CD8-positive, alpha-beta memory T cell (primary cell): Measurements from ENCODE around the gene TGFBI. TPM values are rescaled to one million over a fixed set of nuclear protein-coding genes. Genes with fewer than 3 reads are reported as not detected.

Source experiments
- CTCF ChIA-PET: fragments of 350-600 bp; sonication (Branson Sonifier 250); formaldehyde crosslinking; loops from one replicate; lab custom pipeline; 2021; ENCODE audit warnings: antibody characterized with exemption; lab: Charles Lee
- POLR2A ChIA-PET: fragments of 350-600 bp; sonication (Branson Sonifier 250); formaldehyde crosslinking; loops from one replicate; lab custom pipeline; 2021; ENCODE audit warnings: antibody characterized with exemption; lab: Charles Lee
- DNase-seq, 5 donors: peaks; one replicate each; pipeline versions ENCODE4 v3.0.0 to v3.0.0-alpha.2; 2020 to 2022; ENCODE audit warnings: mixed read lengths in 1 of 5
- H3K27ac ChIP-seq: one replicate; pipeline ENCODE4 v1.7.0; 2013; ENCODE audit warnings: low read depth, mild to moderate bottlenecking, low read length, moderate library complexity
- H3K27me3 ChIP-seq: 2 replicates; pipeline ENCODE4 v1.7.0; 2013; ENCODE audit warnings: low read length, mild to moderate bottlenecking; ENCODE audit not compliant: insufficient read depth, poor library complexity, severe bottlenecking
- H3K36me3 ChIP-seq: 2 replicates; pipeline ENCODE4 v1.7.0; 2013; ENCODE audit warnings: mild to moderate bottlenecking, low read length, moderate library complexity; ENCODE audit not compliant: insufficient read depth
- H3K4me1 ChIP-seq: 2 replicates; pipeline ENCODE4 v1.7.0; 2013; ENCODE audit warnings: mild to moderate bottlenecking, low read length, moderate library complexity; ENCODE audit not compliant: insufficient read depth
- H3K4me3 ChIP-seq: 2 replicates; pipeline ENCODE4 v1.7.0; 2013; ENCODE audit warnings: mild to moderate bottlenecking, low read length
- H3K9me3 ChIP-seq: 2 replicates; pipeline ENCODE4 v1.7.0; 2013; ENCODE audit warnings: mild to moderate bottlenecking, low read length
- H3K27ac Mint-ChIP-seq, 8 donors: one replicate each; pipeline ENCODE4 v1.8.0; 2020 to 2021; ENCODE audit warnings: mixed read lengths in 8 of 8, mild to moderate bottlenecking in 6 of 8, inconsistent platforms in 3 of 8, moderate library complexity in 3 of 8
- H3K27me3 Mint-ChIP-seq, 2 donors: one replicate each; pipeline ENCODE4 v1.8.0; 2020 to 2021; ENCODE audit warnings: mixed read lengths in 2 of 2, mild to moderate bottlenecking in 1 of 2, moderate library complexity in 1 of 2
- H3K36me3 Mint-ChIP-seq, 3 donors: one replicate each; pipeline ENCODE4 v1.8.0; 2020 to 2021; ENCODE audit warnings: mixed read lengths in 3 of 3, inconsistent platforms in 1 of 3, mild to moderate bottlenecking in 1 of 3
- H3K4me1 Mint-ChIP-seq, 3 donors: one replicate each; pipeline ENCODE4 v1.8.0; 2020 to 2021; ENCODE audit warnings: mixed read lengths in 3 of 3, inconsistent platforms in 1 of 3, mild to moderate bottlenecking in 1 of 3
- H3K4me3 Mint-ChIP-seq, 7 donors: one replicate each; pipeline ENCODE4 v1.8.0; 2020 to 2021; ENCODE audit warnings: mixed read lengths in 7 of 7, mild to moderate bottlenecking in 6 of 7, moderate library complexity in 4 of 7, inconsistent platforms in 2 of 7
- H3K9me3 Mint-ChIP-seq, 5 donors: one replicate each; pipeline ENCODE4 v1.8.0; 2020 to 2022; ENCODE audit warnings: mixed read lengths in 5 of 5, mild to moderate bottlenecking in 3 of 5, moderate library complexity in 2 of 5, inconsistent platforms in 1 of 5
- polyA plus RNA-seq: library from polyadenylated mRNA; unstranded; fragments of 300-500 nt; fragmentation: Illumina TruSeq; gene quantifications from one replicate; pipeline ENCODE4 v1.2.3, GENCODE V29; 2021
- total RNA-seq, 2 experiments: library from RNA; stranded (reverse); gene quantifications; one replicate each; pipeline ENCODE4 v1.2.3, GENCODE V29; 2021

The TGFBI gene
- total and polyA plus RNA-seq, 3 experiments from 2014 or later = 4.9 to 9.2 (median 8.8) TPM

- Histone ChIP-seq H3K9me3 (no peaks in the 10 kb centered on the region), H3K4me3 (no peak overlapping the region), H3K4me1 (no peaks in the 10 kb centered on the region), H3K27me3 (no peaks in the 10 kb centered on the region), H3K36me3 (no peaks in the 10 kb centered on the region), H3K27ac (no peak overlapping the region)
- no peak for DNase-seq
- CTCF ChIA-PET = no interaction called here
- Mint-ChIP-seq H3K4me1 (no peaks in the 10 kb centered on the region), H3K27ac (no peak overlapping the region), H3K27me3 (peaks cover 1 to 21% of the 10 kb centered on the region in 2 donors), H3K9me3 (no peaks in the 10 kb centered on the region), H3K4me3 (no peak overlapping the region), H3K36me3 (no peaks in the 10 kb centered on the region)
- POLR2A ChIA-PET = no interaction called here
Measured at GRCh38 chr5:135989686-135990085, 39.1 kb upstream of the TGFBI start.

GRCh38 chr5:135990528-135991255 is 38.1 kb upstream of the TGFBI start:
- CTCF ChIA-PET = no interaction called here

GRCh38 chr5:135991429-135991828 is 37.4 kb upstream of the TGFBI start:
- ChIA-PET CTCF (no interaction called here), POLR2A (no interaction called here)
- no peaks in the 10 kb centered on the region for H3K27me3 ChIP-seq
- H3K4me3 ChIP-seq = no peak overlapping the region
- no peak for DNase-seq
- Mint-ChIP-seq H3K4me3 (no peak overlapping the region), H3K27me3 (peaks cover 6 to 15% of the 10 kb centered on the region in 2 donors), H3K4me1 (no peaks in the 10 kb centered on the region), H3K36me3 (no peaks in the 10 kb centered on the region), H3K9me3 (peaks cover 0 to 3% (median 0%) of the 10 kb centered on the region in 5 donors), H3K27ac (no peak overlapping the region)
- no peak overlapping the region for H3K27ac ChIP-seq
- no peaks in the 10 kb centered on the region for H3K4me1 ChIP-seq
- H3K36me3 ChIP-seq = no peaks in the 10 kb centered on the region
- no peaks in the 10 kb centered on the region for H3K9me3 ChIP-seq

More at GRCh38 chr5:135990528-135991255, 38.1 kb upstream of the TGFBI start:
- Histone ChIP-seq H3K27me3 (no peaks in the 10 kb centered on the region), H3K4me1 (no peaks in the 10 kb centered on the region), H3K27ac (no peak overlapping the region), H3K9me3 (no peaks in the 10 kb centered on the region), H3K36me3 (no peaks in the 10 kb centered on the region), H3K4me3 (no peak overlapping the region)
- POLR2A ChIA-PET = no interaction called here
- H3K4me3 Mint-ChIP-seq = no peak overlapping the region
- H3K4me1 Mint-ChIP-seq = no peaks in the 10 kb centered on the region
- H3K27ac Mint-ChIP-seq = no peak overlapping the region
- H3K9me3 Mint-ChIP-seq = no peaks in the 10 kb centered on the region
- peaks cover 4 to 21% of the 10 kb centered on the region in 2 donors for H3K27me3 Mint-ChIP-seq
- DNase-seq = no peak
- H3K36me3 Mint-ChIP-seq = no peaks in the 10 kb centered on the region

GRCh38 chr5:135993335-135993879 is 35.4 kb upstream of the TGFBI start:
- ChIA-PET POLR2A (no interaction called here), CTCF (no interaction called here)
- no peaks in the 10 kb centered on the region for H3K4me1 Mint-ChIP-seq
- no peak overlapping the region for H3K4me3 Mint-ChIP-seq
- no peaks in the 10 kb centered on the region for H3K27me3 ChIP-seq
- peaks cover 6 to 17% of the 10 kb centered on the region in 2 donors for H3K27me3 Mint-ChIP-seq
- H3K27ac ChIP-seq = no peak overlapping the region
- no peak overlapping the region for H3K27ac Mint-ChIP-seq
- no peak overlapping the region for H3K4me3 ChIP-seq
- no peaks in the 10 kb centered on the region for H3K4me1 ChIP-seq
- no peaks in the 10 kb centered on the region for H3K36me3 ChIP-seq
- H3K9me3 ChIP-seq = no peaks in the 10 kb centered on the region
- H3K36me3 Mint-ChIP-seq = no peaks in the 10 kb centered on the region
- DNase-seq = no peak
- peaks cover 0 to 3% (median 0%) of the 10 kb centered on the region in 5 donors for H3K9me3 Mint-ChIP-seq

GRCh38 chr5:135993880-135994636 is 34.7 kb upstream of the TGFBI start:
- Histone ChIP-seq H3K4me1 (no peaks in the 10 kb centered on the region), H3K4me3 (no peak overlapping the region), H3K27me3 (no peaks in the 10 kb centered on the region), H3K36me3 (no peaks in the 10 kb centered on the region), H3K27ac (no peak overlapping the region), H3K9me3 (no peaks in the 10 kb centered on the region)
- H3K4me3 Mint-ChIP-seq = no peak overlapping the region
- ChIA-PET CTCF (no interaction called here), POLR2A (no interaction called here)
- H3K9me3 Mint-ChIP-seq = peaks cover 0 to 3% (median 0%) of the 10 kb centered on the region in 5 donors
- H3K27me3 Mint-ChIP-seq = peaks cover 6 to 15% of the 10 kb centered on the region in 2 donors
- no peaks in the 10 kb centered on the region for H3K36me3 Mint-ChIP-seq
- H3K4me1 Mint-ChIP-seq = no peaks in the 10 kb centered on the region
- no peak overlapping the region for H3K27ac Mint-ChIP-seq
- no peak for DNase-seq

GRCh38 chr5:135995976-135996375 is 32.8 kb upstream of the TGFBI start:
- Mint-ChIP-seq H3K36me3 (no peaks in the 10 kb centered on the region), H3K27ac (no peak overlapping the region), H3K4me3 (no peak overlapping the region), H3K9me3 (peaks cover 0 to 3% (median 0%) of the 10 kb centered on the region in 5 donors), H3K4me1 (no peaks in the 10 kb centered on the region), H3K27me3 (peaks cover 7 to 8% of the 10 kb centered on the region in 2 donors)
- ChIA-PET POLR2A (no interaction called here), CTCF (no interaction called here)
- H3K27ac ChIP-seq = no peak overlapping the region
- no peaks in the 10 kb centered on the region for H3K4me1 ChIP-seq
- no peaks in the 10 kb centered on the region for H3K36me3 ChIP-seq
- H3K9me3 ChIP-seq = no peaks in the 10 kb centered on the region
- H3K4me3 ChIP-seq = no peak overlapping the region
- H3K27me3 ChIP-seq = no peaks in the 10 kb centered on the region
- no peak for DNase-seq

GRCh38 chr5:135996611-135997010 is 32.2 kb upstream of the TGFBI start:
- no peaks in the 10 kb centered on the region for H3K9me3 ChIP-seq
- no peak overlapping the region for H3K4me3 ChIP-seq
- H3K36me3 ChIP-seq = no peaks in the 10 kb centered on the region
- H3K27ac Mint-ChIP-seq = no peak overlapping the region
- H3K27me3 Mint-ChIP-seq = peaks cover 7 to 8% of the 10 kb centered on the region in 2 donors
- ChIA-PET CTCF (no interaction called here), POLR2A (no interaction called here)
- no peaks in the 10 kb centered on the region for H3K36me3 Mint-ChIP-seq
- no peak for DNase-seq
- no peak overlapping the region for H3K4me3 Mint-ChIP-seq
- no peaks in the 10 kb centered on the region for H3K4me1 ChIP-seq
- H3K9me3 Mint-ChIP-seq = peaks cover 0 to 3% (median 0%) of the 10 kb centered on the region in 5 donors
- no peak overlapping the region for H3K27ac ChIP-seq
- H3K27me3 ChIP-seq = no peaks in the 10 kb centered on the region
- no peaks in the 10 kb centered on the region for H3K4me1 Mint-ChIP-seq

- Mint-ChIP-seq H3K27me3 (peaks cover 7 to 8% of the 10 kb centered on the region in 2 donors), H3K27ac (no peak overlapping the region), H3K4me3 (no peak overlapping the region), H3K36me3 (no peaks in the 10 kb centered on the region), H3K4me1 (no peaks in the 10 kb centered on the region), H3K9me3 (peaks cover 0 to 3% (median 0%) of the 10 kb centered on the region in 5 donors)
- Histone ChIP-seq H3K27ac (no peak overlapping the region), H3K36me3 (no peaks in the 10 kb centered on the region), H3K4me3 (no peak overlapping the region), H3K4me1 (no peaks in the 10 kb centered on the region), H3K27me3 (no peaks in the 10 kb centered on the region), H3K9me3 (no peaks in the 10 kb centered on the region)
- DNase-seq = no peak
- ChIA-PET POLR2A (no interaction called here), CTCF (no interaction called here)
Measured at GRCh38 chr5:135997673-135998335, 31.0 kb upstream of the TGFBI start.
